Naive B cell (primary cell): Measurements from ENCODE around the gene NOTCH2. TPM values are rescaled to one million over a fixed set of nuclear protein-coding genes. Genes with fewer than 3 reads are reported as not detected.

Experiments
- ATAC-seq, 2 donors: fragments of 150-1000 bp; cut with Tn5 transposase; 2 replicates each; pipeline ENCODE4 v1.10.0; 2021; ENCODE audit warnings: low read depth in 2 of 2, mild to moderate bottlenecking in 2 of 2, moderate library complexity in 2 of 2
- DNase-seq: peaks from one replicate; pipeline ENCODE4 v3.0.0; 2022
- H3K27ac Mint-ChIP-seq, 6 donors: one replicate each; pipeline ENCODE4 v1.8.0; 2020 to 2022; ENCODE audit warnings: mild to moderate bottlenecking in 6 of 6, mixed read lengths in 6 of 6, moderate library complexity in 5 of 6, inconsistent platforms in 2 of 6
- H3K27me3 Mint-ChIP-seq, 3 donors: one replicate each; pipeline ENCODE4 v1.8.0; 2021 to 2022; ENCODE audit warnings: mixed read lengths in 3 of 3, mild to moderate bottlenecking in 1 of 3
- H3K36me3 Mint-ChIP-seq, 2 donors: one replicate each; pipeline ENCODE4 v1.8.0; 2020 to 2022; ENCODE audit warnings: mixed read lengths in 2 of 2, inconsistent platforms in 1 of 2, mild to moderate bottlenecking in 1 of 2
- H3K4me1 Mint-ChIP-seq, 3 donors: one replicate each; pipeline ENCODE4 v1.8.0; 2020 to 2022; ENCODE audit warnings: mixed read lengths in 3 of 3, inconsistent platforms in 1 of 3, mild to moderate bottlenecking in 1 of 3, moderate library complexity in 1 of 3
- H3K4me3 Mint-ChIP-seq, 8 donors: one replicate each; pipeline ENCODE4 v1.8.0; 2020 to 2022; ENCODE audit warnings: mild to moderate bottlenecking in 8 of 8, mixed read lengths in 8 of 8, moderate library complexity in 8 of 8, inconsistent platforms in 2 of 8
- H3K9me3 Mint-ChIP-seq, 7 donors: one replicate each; pipeline ENCODE4 v1.8.0; 2020 to 2022; ENCODE audit warnings: mixed read lengths in 7 of 7, mild to moderate bottlenecking in 5 of 7, inconsistent platforms in 2 of 7, moderate library complexity in 1 of 7
- polyA plus RNA-seq, 6 donors: library from polyadenylated mRNA; unstranded; fragments of 300-500 nt; fragmentation: Illumina TruSeq; gene quantifications; one replicate each; pipeline ENCODE4 v1.2.3, GENCODE V29; 2021; ENCODE audit warnings: low read depth in 6 of 6

NOTCH2 gene
- polyA plus RNA-seq, 6 donors from 2014 or later, result 45.8 to 70.9 (median 64.7) TPM

GRCh38 chr1:119895102-119895501 is 174.4 kb downstream of the NOTCH2 start:
- Mint-ChIP-seq H3K27ac (no peak overlapping the region), H3K4me1 (no peaks in the 10 kb centered on the region)
- no peak for ATAC-seq

GRCh38 chr1:119893827-119894700 is 175.4 kb downstream of the NOTCH2 start:
- Mint-ChIP-seq H3K27me3 (peaks cover 8 to 22% (median 16%) of the 10 kb centered on the region in 3 donors), H3K36me3 (no peaks in the 10 kb centered on the region), H3K4me1 (no peaks in the 10 kb centered on the region), H3K9me3 (peaks cover 0 to 6% (median under 1%) of the 10 kb centered on the region in 7 donors), H3K4me3 (no peak overlapping the region), H3K27ac (no peak overlapping the region)
- ATAC-seq (no peak), DNase-seq (no peak)

More at GRCh38 chr1:119895102-119895501, 174.4 kb downstream of the NOTCH2 start:
- Mint-ChIP-seq H3K9me3 (no peaks in the 10 kb centered on the region), H3K27me3 (peaks cover 8 to 21% (median 8%) of the 10 kb centered on the region in 3 donors), H3K36me3 (no peaks in the 10 kb centered on the region), H3K4me3 (no peak overlapping the region)
- DNase-seq, result no peak

GRCh38 chr1:119893238-119893791 is 176.1 kb downstream of the NOTCH2 start:
- H3K27me3 Mint-ChIP-seq, result peaks cover 15 to 26% (median 16%) of the 10 kb centered on the region in 3 donors
- H3K36me3 Mint-ChIP-seq, result peaks cover 0 to 7% of the 10 kb centered on the region in 2 donors
- DNase-seq (no peak), ATAC-seq (no peak)
- no peaks in the 10 kb centered on the region for H3K4me1 Mint-ChIP-seq
- H3K27ac Mint-ChIP-seq, result no peak overlapping the region
- H3K4me3 Mint-ChIP-seq, result no peak overlapping the region
- peaks cover 5 to 13% (median 7%) of the 10 kb centered on the region in 7 donors for H3K9me3 Mint-ChIP-seq

- Mint-ChIP-seq H3K27me3 (peaks cover 16 to 24% (median 17%) of the 10 kb centered on the region in 3 donors), H3K36me3 (peaks cover 0 to 15% of the 10 kb centered on the region in 2 donors)
These were observed 178.1 kb downstream of the NOTCH2 start for GRCh38 chr1:119891386-119891785.

GRCh38 chr1:119888476-119888875 is 181.0 kb downstream of the NOTCH2 start:
- Mint-ChIP-seq H3K4me3 (no peak overlapping the region), H3K36me3 (peaks cover 0 to 15% of the 10 kb centered on the region in 2 donors), H3K27me3 (peaks cover 20 to 23% (median 22%) of the 10 kb centered on the region in 3 donors), H3K27ac (no peak overlapping the region), H3K4me1 (no peaks in the 10 kb centered on the region), H3K9me3 (peaks cover 6 to 25% (median 11%) of the 10 kb centered on the region in 7 donors)
- DNase-seq, result no peak
- no peak for ATAC-seq

More at GRCh38 chr1:119891386-119891785, 178.1 kb downstream of the NOTCH2 start:
- no peak overlapping the region for H3K27ac Mint-ChIP-seq
- no peaks in the 10 kb centered on the region for H3K4me1 Mint-ChIP-seq
- H3K9me3 Mint-ChIP-seq, result peaks cover 6 to 25% (median 11%) of the 10 kb centered on the region in 7 donors
- no peak overlapping the region for H3K4me3 Mint-ChIP-seq
- ATAC-seq, result no peak
- no peak for DNase-seq

GRCh38 chr1:119887427-119887826 is 182.0 kb downstream of the NOTCH2 start:
- DNase-seq, result no peak
- H3K27me3 Mint-ChIP-seq, result peaks cover 18 to 22% (median 20%) of the 10 kb centered on the region in 3 donors
- H3K9me3 Mint-ChIP-seq, result peaks cover 6 to 25% (median 11%) of the 10 kb centered on the region in 7 donors
- no peaks in the 10 kb centered on the region for H3K4me1 Mint-ChIP-seq
- no peak overlapping the region for H3K4me3 Mint-ChIP-seq
- ATAC-seq, result no peak
- peaks cover 0 to 15% of the 10 kb centered on the region in 2 donors for H3K36me3 Mint-ChIP-seq
- H3K27ac Mint-ChIP-seq, result no peak overlapping the region

GRCh38 chr1:119885903-119886783 is 183.3 kb downstream of the NOTCH2 start:
- Mint-ChIP-seq H3K9me3 (peaks cover 6 to 25% (median 11%) of the 10 kb centered on the region in 7 donors), H3K4me1 (no peaks in the 10 kb centered on the region), H3K36me3 (peaks cover 0 to 15% of the 10 kb centered on the region in 2 donors), H3K27me3 (peaks cover 11 to 22% (median 21%) of the 10 kb centered on the region in 3 donors), H3K27ac (peak overlapping the region in 1 of 6 donors; percentile 72), H3K4me3 (no peak overlapping the region)
- DNase-seq (peak; percentile 8), ATAC-seq (peak; percentile 41 to 44)

- no peak overlapping the region for H3K4me3 Mint-ChIP-seq
- H3K27me3 Mint-ChIP-seq, result peaks cover 16 to 34% (median 27%) of the 10 kb centered on the region in 3 donors
- DNase-seq (no peak), ATAC-seq (no peak)
- no peak overlapping the region for H3K27ac Mint-ChIP-seq
- H3K9me3 Mint-ChIP-seq, result peaks cover 6 to 25% (median 11%) of the 10 kb centered on the region in 7 donors
- peaks cover 0 to 15% of the 10 kb centered on the region in 2 donors for H3K36me3 Mint-ChIP-seq
- no peaks in the 10 kb centered on the region for H3K4me1 Mint-ChIP-seq
These were observed 184.8 kb downstream of the NOTCH2 start for GRCh38 chr1:119884711-119885110.

- H3K27me3 Mint-ChIP-seq, result peaks cover 13 to 33% (median 26%) of the 10 kb centered on the region in 3 donors
These were observed 185.6 kb downstream of the NOTCH2 start for GRCh38 chr1:119883826-119884225.

GRCh38 chr1:119882132-119883049 is 187.1 kb downstream of the NOTCH2 start:
- H3K27ac Mint-ChIP-seq, result no peak overlapping the region
- no peak for ATAC-seq
- H3K27me3 Mint-ChIP-seq, result peaks cover 15 to 39% (median 19%) of the 10 kb centered on the region in 3 donors
- H3K4me1 Mint-ChIP-seq, result no peaks in the 10 kb centered on the region
- no peak overlapping the region for H3K4me3 Mint-ChIP-seq
- DNase-seq, result no peak
- H3K36me3 Mint-ChIP-seq, result no peaks in the 10 kb centered on the region
- peaks cover 0 to 2% (median 0%) of the 10 kb centered on the region in 7 donors for H3K9me3 Mint-ChIP-seq

More at GRCh38 chr1:119883826-119884225, 185.6 kb downstream of the NOTCH2 start:
- H3K9me3 Mint-ChIP-seq, result peaks cover 6 to 17% (median 8%) of the 10 kb centered on the region in 7 donors
- no peak overlapping the region for H3K27ac Mint-ChIP-seq
- DNase-seq, result no peak
- ATAC-seq, result no peak
- no peak overlapping the region for H3K4me3 Mint-ChIP-seq
- H3K36me3 Mint-ChIP-seq, result peaks cover 0 to 13% of the 10 kb centered on the region in 2 donors
- H3K4me1 Mint-ChIP-seq, result no peaks in the 10 kb centered on the region

GRCh38 chr1:119879510-119880434 is 189.7 kb downstream of the NOTCH2 start:
- ATAC-seq (no peak), DNase-seq (no peak)
- no peak overlapping the region for H3K4me3 Mint-ChIP-seq
- H3K27me3 Mint-ChIP-seq, result peaks cover 10 to 27% (median 10%) of the 10 kb centered on the region in 3 donors
- no peaks in the 10 kb centered on the region for H3K4me1 Mint-ChIP-seq
- no peaks in the 10 kb centered on the region for H3K36me3 Mint-ChIP-seq
- H3K27ac Mint-ChIP-seq, result no peak overlapping the region
- H3K9me3 Mint-ChIP-seq, result no peaks in the 10 kb centered on the region
